IMR-90 (cell line): ENCODE measurements around the gene GADD45A. TPM values are rescaled to one million over a fixed set of nuclear protein-coding genes. Genes with fewer than 3 reads are reported as not detected.

Experiments used
- ATAC-seq: fragments of 200-7000 bp; cut with Tn5 transposase; 2 replicates; pipeline ENCODE4 v1.9.1; 2020; ENCODE audit warnings: low read depth, mild to moderate bottlenecking, moderate library complexity
- BruUV-seq: library from RNA; stranded (reverse); fragments of 400-500 nt; replicated peaks from 2 replicates; lab custom pipeline; 2021; lab: Mats Ljungman, UMichigan
- CTCF ChIA-PET: fragments of 300-600 bp; formaldehyde crosslinking; extraction: SDS; loops from one replicate; lab custom pipeline; 2021; ENCODE audit warnings: antibody characterized with exemption; lab: Yijun Ruan, JAX
- POLR2A ChIA-PET: fragments of 300-600 bp; sonication (Branson Sonifier 250); formaldehyde crosslinking; loops from one replicate; lab custom pipeline; 2022; ENCODE audit warnings: antibody characterized with exemption; ENCODE audit not compliant: unreplicated experiment; lab: Charles Lee
- DNase-seq: peaks from one replicate; pipeline ENCODE4 v3.0.0; 2013
- H2AFZ ChIP-seq: replicated peaks from 2 replicates; pipeline ENCODE3; 2013; ENCODE audit warnings: low read length, mild to moderate bottlenecking; ENCODE audit not compliant: poor library complexity
- H2AK5ac ChIP-seq: 2 replicates; pipeline ENCODE4 v1.6.1; 2013; ENCODE audit warnings: low read depth, low read length, inconsistent platforms
- H2AK9ac ChIP-seq: replicated peaks from 2 replicates; pipeline ENCODE3; 2013; ENCODE audit warnings: mild to moderate bottlenecking, low read depth, low read length, moderate library complexity; ENCODE audit not compliant: poor library complexity
- H2BK120ac ChIP-seq: 2 replicates; pipeline ENCODE4 v1.6.1; 2013; ENCODE audit warnings: low read depth, low read length, inconsistent platforms
- H2BK15ac ChIP-seq: 3 replicates; pipeline ENCODE4 v1.6.1; 2013; ENCODE audit warnings: low read depth, low read length, inconsistent platforms
- H2BK20ac ChIP-seq: 2 replicates; pipeline ENCODE4 v1.6.1; 2013; ENCODE audit warnings: low read depth, mild to moderate bottlenecking, inconsistent platforms, low read length, moderate library complexity
- H2BK5ac ChIP-seq: 2 replicates; pipeline ENCODE4 v1.6.1; 2013; ENCODE audit warnings: mild to moderate bottlenecking, low read depth, low read length, inconsistent platforms; ENCODE audit not compliant: poor library complexity, severe bottlenecking
- H3K14ac ChIP-seq: replicated peaks from 2 replicates; pipeline ENCODE4 v1.6.1; 2013; ENCODE audit warnings: low read depth, low read length, inconsistent platforms
- H3K18ac ChIP-seq: 2 replicates; pipeline ENCODE4 v1.6.1; 2013; ENCODE audit warnings: low read depth, low read length, control low read depth
- H3K23ac ChIP-seq: 2 replicates; pipeline ENCODE4 v1.6.1; 2013; ENCODE audit warnings: low read depth, low read length, inconsistent platforms
- H3K27ac ChIP-seq: 2 replicates; pipeline ENCODE4 v1.5.1; 2013; ENCODE audit warnings: mild to moderate bottlenecking, control low read depth, low read length; ENCODE audit not compliant: insufficient read depth
- H3K27me3 ChIP-seq: 2 replicates; pipeline ENCODE4 v1.6.1; 2013; ENCODE audit warnings: low read length; ENCODE audit not compliant: control insufficient read depth, insufficient read depth
- H3K36me3 ChIP-seq: 2 replicates; pipeline ENCODE4 v1.6.1; 2013; ENCODE audit warnings: low read length, mixed read lengths; ENCODE audit not compliant: control insufficient read depth, insufficient read depth
- H3K4ac ChIP-seq: 2 replicates; pipeline ENCODE4 v1.6.1; 2013; ENCODE audit warnings: low read depth, low read length, inconsistent platforms
- H3K4me1 ChIP-seq: 2 replicates; pipeline ENCODE4 v1.6.1; 2013; ENCODE audit warnings: low read length, mixed read lengths; ENCODE audit not compliant: control insufficient read depth, insufficient read depth
- H3K4me2 ChIP-seq: 2 replicates; pipeline ENCODE4 v1.6.1; 2013; ENCODE audit warnings: low read depth, mild to moderate bottlenecking, control low read depth, low read length, moderate library complexity
- H3K4me3 ChIP-seq: 2 replicates; pipeline ENCODE4 v1.5.1; 2013; ENCODE audit warnings: low read depth, mild to moderate bottlenecking, control low read depth, low read length, moderate library complexity; ENCODE audit not compliant: insufficient read depth
- H3K56ac ChIP-seq: 2 replicates; pipeline ENCODE4 v1.6.1; 2013; ENCODE audit warnings: low read length, inconsistent platforms; ENCODE audit not compliant: insufficient read depth; ENCODE audit errors: extremely low read depth
- H3K79me1 ChIP-seq, 2 experiments: 2 replicates each; pipeline ENCODE4 v1.6.1; 2013; ENCODE audit warnings: low read length in 2 of 2, inconsistent platforms in 1 of 2, low read depth in 1 of 2
- H3K9ac ChIP-seq: 2 replicates; pipeline ENCODE4 v1.6.1; 2013; ENCODE audit warnings: low read depth, low read length, control low read depth
- H3K9me1 ChIP-seq: 2 replicates; pipeline ENCODE4 v1.6.1; 2013; ENCODE audit warnings: low read length, inconsistent platforms; ENCODE audit not compliant: insufficient read depth
- H3K9me3 ChIP-seq: 2 replicates; pipeline ENCODE4 v1.6.1; 2013; ENCODE audit warnings: low read length; ENCODE audit not compliant: control insufficient read depth, insufficient read depth
- H4K20me1 ChIP-seq: 2 replicates; pipeline ENCODE4 v1.6.1; 2013; ENCODE audit warnings: low read length, inconsistent platforms; ENCODE audit not compliant: insufficient read depth
- H4K5ac ChIP-seq: 2 replicates; pipeline ENCODE4 v1.6.1; 2013; ENCODE audit warnings: mild to moderate bottlenecking, low read depth, low read length, control low read depth
- H4K8ac ChIP-seq, 2 experiments: 2 replicates each; pipeline ENCODE4 v1.6.1; 2013; ENCODE audit warnings: low read depth in 2 of 2, low read length in 2 of 2, control low read depth in 1 of 2, inconsistent platforms in 1 of 2
- H4K91ac ChIP-seq: 2 replicates; pipeline ENCODE4 v1.6.1; 2013; ENCODE audit warnings: low read depth, low read length, inconsistent platforms; ENCODE audit not compliant: insufficient read depth
- MAFK ChIP-seq: IDR thresholded peaks from 2 replicates; pipeline ENCODE4 v1.6.1; 2012; ENCODE audit warnings: low read depth, low read length, improper control_type of control experiment
- WGBS, 2 experiments: methylation state at CpG; one replicate each; pipeline versions ENCODE4 v1.1.5 to v1.1.7; 2013; ENCODE audit warnings: missing lambda C conversion rate in 2 of 2; ENCODE audit not compliant: insufficient read length in 1 of 2; ENCODE audit errors: extremely low coverage in 2 of 2; 5-methylcytosine and 5-hydroxymethylcytosine counted together
- dilution Hi-C: fragments of 300-500 bp; cut with HindIII; formaldehyde crosslinking; loops from one replicate; pipeline ENCODE4 v1.14.3; 2018; ENCODE audit warnings: low sequenced_read_pairs; ENCODE audit not compliant: unreplicated experiment
- in situ Hi-C: fragments of 300-500 bp; cut with MboI; formaldehyde crosslinking; loops from 3 replicates; pipeline ENCODE4 v1.14.3; 2019; ENCODE audit warnings: low sequenced_read_pairs, inconsistent platforms, mixed read lengths
- intact Hi-C: fragments of 100-400 bp; cut with micrococcal nuclease; formaldehyde crosslinking; loops from 2 replicates; pipeline ENCODE4 v1.10.0; 2022
- polyA plus RNA-seq, 3 experiments: library from polyadenylated mRNA; depleted of rRNA; stranded (reverse); fragments of >200 nt; gene quantifications; 2 replicates each; pipeline ENCODE4 v1.2.3, GENCODE V29; 2012; ENCODE audit warnings: low replicate concordance in 1 of 3
- total RNA-seq: library from RNA; depleted of rRNA; stranded (reverse); fragments of >200 nt; gene quantifications from 2 replicates; pipeline ENCODE4 v1.2.3, GENCODE V29; 2012
- TF ChIP-seq, protein P1 (sequence below): fragments of 150-350 bp; IDR thresholded peaks from 2 replicates; pipeline ENCODE4 v1.6.1; 2017; ENCODE audit warnings: mild to moderate bottlenecking, antibody characterized with exemption, low read length, low read depth

The GADD45A gene
- total and polyA plus RNA-seq, 2 of the 4 experiments (the other 2 are of a cell fraction): 10.9 to 114 TPM

DNA sequence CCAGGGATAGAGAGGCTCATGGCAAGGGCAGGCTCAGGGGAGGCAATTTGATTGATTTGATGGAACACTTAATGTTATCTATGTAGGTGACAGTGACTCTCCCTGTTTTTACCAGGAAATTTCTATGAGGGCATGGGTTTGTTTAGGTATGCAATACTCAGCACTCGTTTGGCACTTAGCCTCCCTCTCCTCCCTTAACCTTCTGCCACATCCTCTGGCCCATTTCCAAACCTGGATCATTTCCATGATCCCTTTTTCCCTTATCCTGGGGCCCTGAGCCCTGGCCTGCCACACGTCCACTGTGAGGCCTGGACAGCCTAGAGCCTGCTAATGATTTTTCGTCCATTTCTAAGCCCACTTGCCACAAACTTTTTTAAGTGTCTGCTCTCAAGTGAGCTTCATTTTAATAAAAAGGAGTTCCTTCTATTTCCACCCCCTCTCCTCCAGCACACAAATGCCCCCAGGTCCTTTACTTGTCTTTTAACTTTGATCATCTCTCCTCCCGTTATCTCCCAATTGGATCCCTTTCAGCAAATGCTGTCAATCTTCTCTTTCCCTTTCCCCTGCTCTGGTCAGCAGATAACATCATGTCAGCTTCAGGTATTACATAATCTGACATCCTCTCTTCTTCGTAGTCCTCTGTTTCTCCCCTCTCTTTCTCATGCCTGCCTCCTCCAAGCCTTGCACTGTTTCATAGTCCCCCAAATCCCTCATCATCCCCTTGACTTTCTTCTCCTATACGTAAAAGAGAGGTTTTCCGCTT, 37.8 kb upstream of the GADD45A start:
- intact Hi-C loops: no loop called here
- no TSS peak for BruUV-seq
- Histone ChIP-seq H3K4me1 (peaks cover 18% of the 10 kb centered on the region), H4K5ac (no peak overlapping the region; the same call in 1 of the 2 replicates), H3K4me2 (no peak overlapping the region), H3K23ac (no peak overlapping the region), H3K36me3 (no peaks in the 10 kb centered on the region), H3K79me1 (no peaks in the 10 kb centered on the region), H2AFZ (no peak overlapping the region), H3K27ac (no peak overlapping the region), H2BK120ac (no peak overlapping the region), H3K18ac (0 out of 2 replicates have a peak overlapping the region, but pooled peaks have one; percentile 16), H3K56ac (no peak overlapping the region), H2BK15ac (no peak overlapping the region), H2BK5ac (no peak overlapping the region), H4K20me1 (no peaks in the 10 kb centered on the region), H2AK5ac (no peak overlapping the region), H4K8ac (no peak overlapping the region), H2AK9ac (no peak overlapping the region), H3K4me3 (no peak overlapping the region), H2BK20ac (no peak overlapping the region; the same call in 1 of the 2 replicates), H4K91ac (no peak overlapping the region), H3K4ac (0 out of 2 replicates have a peak overlapping the region, but pooled peaks have one; percentile 7), H3K9me1 (peaks cover 5% of the 10 kb centered on the region; the same call in 1 of the 2 replicates), H3K9me3 (no peaks in the 10 kb centered on the region), H3K9ac (no peak overlapping the region), H3K27me3 (no peaks in the 10 kb centered on the region), H3K14ac (no peak overlapping the region)
- POLR2A ChIA-PET: no interaction called here
- dilution Hi-C loops: no loop called here
- in situ Hi-C loops: no loop called here
- DNase-seq (no peak), ATAC-seq (no peak)
- WGBS, 2 experiments: 74% methylated on average over 3 of the region's 7 CpGs; no CpG with 5 or more reads in 1 of the 2 experiments
- CTCF ChIA-PET: interaction anchor here (1.5 to 2.4 kb wide), 3 partner anchors 12 to 86 kb away, joined by 3 to 6 read pairs (median 6); no protein-coding TSS in a partner anchor
- TF ChIP-seq MAFK: no peak
- TF ChIP-seq, protein P1, sequence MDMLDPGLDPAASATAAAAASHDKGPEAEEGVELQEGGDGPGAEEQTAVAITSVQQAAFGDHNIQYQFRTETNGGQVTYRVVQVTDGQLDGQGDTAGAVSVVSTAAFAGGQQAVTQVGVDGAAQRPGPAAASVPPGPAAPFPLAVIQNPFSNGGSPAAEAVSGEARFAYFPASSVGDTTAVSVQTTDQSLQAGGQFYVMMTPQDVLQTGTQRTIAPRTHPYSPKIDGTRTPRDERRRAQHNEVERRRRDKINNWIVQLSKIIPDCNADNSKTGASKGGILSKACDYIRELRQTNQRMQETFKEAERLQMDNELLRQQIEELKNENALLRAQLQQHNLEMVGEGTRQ: no peak
